Measurements from ENCODE around the gene NEDD4L.
"Not testable (repeated sequence)": the region's sequence is repeated elsewhere in the genome, so short reads cannot be mapped to it uniquely, and the experiment has no call there.

Gene NEDD4L

GRCh38 chr18:58027341-58027740, 16.7 kb upstream of the NEDD4L start:
- no peak for DNase-seq

- DNase-seq, result no peak
These were observed 15.8 kb upstream of the NEDD4L start for GRCh38 chr18:58028109-58028784.

DNA sequence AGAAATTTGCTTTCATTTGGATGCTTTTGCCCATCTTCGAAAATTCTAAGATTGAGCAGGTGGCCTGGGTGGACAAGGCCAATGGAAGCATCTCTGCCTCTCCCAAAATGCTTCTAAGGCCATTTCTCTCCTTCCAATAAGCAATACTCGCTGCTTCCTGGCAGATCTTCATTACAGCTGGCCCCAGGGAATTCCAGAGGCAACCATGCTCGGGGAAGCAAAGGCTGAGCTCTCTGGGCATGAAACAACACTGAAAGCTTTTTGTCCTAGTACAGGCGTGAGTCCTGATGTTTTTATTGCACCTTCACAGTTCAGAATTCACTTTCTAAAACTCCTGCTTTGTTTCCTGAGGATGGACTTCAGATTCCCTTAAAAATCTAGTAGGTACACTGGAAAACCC, 11.8 kb upstream of the NEDD4L start:
- DNase-seq, result no peak

- no peak for DNase-seq
These were observed 10.8 kb upstream of the NEDD4L start for GRCh38 chr18:58033216-58033615.

GRCh38 chr18:58034370-58034769, 9.7 kb upstream of the NEDD4L start:
- DNase-seq, result no peak

DNA sequence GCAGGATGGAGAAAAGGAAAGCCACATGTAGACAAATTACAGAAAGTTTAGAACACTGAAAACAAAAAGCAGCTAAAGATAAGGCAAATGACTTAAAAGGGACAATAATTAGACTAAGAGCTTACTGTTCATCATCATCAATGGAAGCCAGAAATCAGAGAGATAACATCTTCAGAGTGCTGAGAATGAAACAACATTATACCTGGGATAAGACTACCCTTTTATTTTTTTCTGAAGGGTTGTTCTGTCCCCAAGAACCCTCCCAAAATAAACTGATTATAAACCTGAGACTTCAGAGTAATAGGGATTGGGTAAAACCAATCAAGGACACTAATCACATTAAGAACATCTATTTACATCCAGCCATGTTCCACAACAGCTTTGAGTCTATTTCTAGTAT, 6.9 kb upstream of the NEDD4L start:
- no peak for DNase-seq

GRCh38 chr18:58038063-58038462, 6.0 kb upstream of the NEDD4L start:
- DNase-seq, result no peak

DNA sequence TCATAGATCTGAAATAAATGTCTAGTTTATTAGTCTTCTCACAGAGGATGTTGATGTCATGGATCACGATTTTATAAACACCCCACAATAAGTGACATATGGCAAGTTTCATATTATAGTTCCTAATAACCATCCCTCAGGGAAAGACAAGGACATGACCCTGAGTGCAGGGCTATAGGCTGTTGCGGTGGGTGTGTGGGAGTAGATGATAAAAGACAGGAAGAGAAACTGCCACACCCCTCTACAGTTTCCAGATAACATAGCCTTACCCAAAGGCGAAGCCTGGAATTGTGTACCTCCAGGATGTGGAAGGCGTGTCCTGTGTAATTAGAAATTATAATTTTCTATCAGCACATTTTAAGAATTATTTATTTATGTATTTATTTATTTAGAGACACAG, 2.4 kb upstream of the NEDD4L start:
- DNase-seq, result no peak

- no peak for DNase-seq
These were observed 1.1 kb upstream of the NEDD4L start for GRCh38 chr18:58042826-58043490.

DNA sequence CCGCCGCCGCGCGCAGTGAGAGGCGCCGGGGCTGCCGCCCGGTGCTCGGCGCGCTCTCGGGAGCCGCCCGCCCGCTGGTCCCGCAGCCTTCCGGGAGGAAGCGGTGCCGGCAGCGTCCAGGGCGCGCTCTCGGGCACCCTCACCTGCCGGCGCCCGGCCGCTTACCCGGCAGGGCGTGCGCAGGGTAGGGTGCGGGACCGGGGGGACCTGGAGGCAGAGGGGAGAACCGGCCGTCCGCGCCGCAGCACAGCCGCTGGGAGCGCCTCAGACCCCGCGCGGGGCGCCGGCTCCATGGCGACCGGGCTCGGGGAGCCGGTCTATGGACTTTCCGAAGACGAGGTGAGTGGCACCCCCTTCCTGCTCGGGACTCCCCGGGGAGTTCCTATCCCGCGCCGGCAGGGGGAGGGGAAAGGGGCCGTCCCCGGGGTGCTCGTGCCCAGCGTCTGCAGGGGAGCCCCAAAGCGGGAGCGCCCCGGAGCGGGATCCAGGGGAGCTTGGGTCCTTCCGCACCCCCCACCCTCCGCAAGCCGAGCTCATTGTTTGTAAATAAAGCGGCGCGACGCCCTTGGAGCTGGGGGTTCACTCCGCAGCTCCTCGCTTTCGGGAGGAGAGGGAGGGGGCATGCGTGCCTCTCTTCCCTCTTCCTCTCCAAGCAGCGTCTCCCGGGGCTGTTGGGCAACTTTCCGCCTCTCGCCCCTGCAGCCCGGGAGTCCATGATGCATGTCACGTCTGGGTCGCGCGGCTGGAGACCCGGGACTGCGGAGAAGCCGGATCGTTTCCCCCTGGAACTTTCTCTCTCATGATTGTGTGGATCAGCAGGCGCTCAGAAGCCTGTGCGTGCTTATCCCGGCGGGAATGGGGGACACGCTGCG, 580 bp downstream of the NEDD4L start:
- peak; percentile 20 for DNase-seq

DNA sequence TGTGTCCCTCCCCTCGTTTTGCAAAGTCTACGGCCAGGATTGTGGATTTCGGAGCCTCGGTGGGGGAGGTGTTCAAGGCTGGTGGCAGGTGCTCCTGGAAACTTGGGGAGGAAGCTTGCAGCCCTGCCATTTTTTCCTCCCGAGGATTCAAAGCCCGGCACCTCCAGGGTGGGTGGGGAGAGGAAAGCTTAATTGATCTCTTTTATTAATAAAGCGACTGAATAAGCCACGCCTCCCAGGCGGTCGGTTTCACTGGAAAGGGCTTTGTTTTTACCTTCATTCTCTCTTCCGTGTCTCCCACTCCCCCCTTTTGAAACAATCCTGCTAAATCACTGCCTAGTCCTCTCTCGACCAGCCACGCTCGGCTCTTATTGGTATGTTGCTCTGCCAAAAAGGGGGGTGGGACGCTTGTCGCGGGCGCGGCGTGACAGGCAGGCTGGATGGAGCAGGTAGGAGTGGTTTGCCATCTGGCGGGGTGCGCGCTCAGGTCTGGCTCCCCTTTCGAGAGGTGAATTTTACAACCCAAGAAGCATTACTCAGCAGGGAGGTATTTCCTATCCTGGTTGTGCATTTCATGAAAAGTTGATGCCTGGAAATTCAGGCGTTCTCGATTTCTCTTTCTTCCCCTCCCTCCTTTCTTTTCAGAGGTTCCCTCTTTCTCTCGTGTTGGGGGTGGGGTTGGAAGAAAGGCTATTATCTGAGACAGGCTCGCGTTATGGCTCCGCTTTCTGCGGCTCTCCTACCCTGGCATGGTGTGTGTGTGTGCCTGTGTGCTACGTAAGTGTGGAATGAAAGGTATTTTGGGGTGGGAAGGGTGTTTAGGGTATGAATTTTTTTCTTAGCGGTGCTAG, 1.4 kb downstream of the NEDD4L start:
- peak; percentile 3 for DNase-seq

GRCh38 chr18:58046093-58046793, 2.2 kb downstream of the NEDD4L start:
- no peak for DNase-seq

GRCh38 chr18:58046794-58047555, 2.9 kb downstream of the NEDD4L start:
- DNase-seq, result no peak

- no peak for DNase-seq
These were observed 3.5 kb downstream of the NEDD4L start for GRCh38 chr18:58047556-58047882.

GRCh38 chr18:58048081-58048642, 4.1 kb downstream of the NEDD4L start:
- no peak for DNase-seq

- no peak for DNase-seq
These were observed 5.1 kb downstream of the NEDD4L start for GRCh38 chr18:58049000-58049688.

- DNase-seq, result not testable (repeated sequence)
These were observed 6.9 kb downstream of the NEDD4L start for GRCh38 chr18:58050963-58051362.

GRCh38 chr18:58051765-58052460, 7.9 kb downstream of the NEDD4L start:
- no peak for DNase-seq

DNA sequence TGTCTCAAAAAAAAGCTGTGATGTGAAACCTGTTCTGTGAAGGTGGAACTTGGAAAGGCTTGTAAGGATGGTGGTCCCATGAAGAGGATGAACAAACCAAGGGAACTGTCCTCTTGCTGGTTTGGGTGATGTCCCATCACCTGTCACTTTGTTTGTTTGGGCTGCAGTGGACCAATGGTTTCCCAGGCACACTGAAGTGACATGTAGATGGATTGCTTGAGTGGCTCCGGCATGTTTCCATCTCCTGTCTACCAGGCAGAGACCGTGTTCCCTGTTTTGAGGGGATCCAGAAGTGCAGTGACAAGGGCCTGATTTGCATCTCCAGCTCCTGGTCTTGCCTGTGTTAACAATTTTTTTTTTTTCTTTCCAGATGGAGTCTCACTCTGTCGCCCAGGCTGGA, 8.9 kb downstream of the NEDD4L start:
- no peak for DNase-seq

Data from effector CD4-positive, alpha-beta T cell (primary cell).